A549 (cell line): ENCODE data around the gene PLCL1.

Experiments
- BHLHE40 ChIP-seq: IDR thresholded peaks from 2 replicates; pipeline ENCODE4 v1.6.1; 2012; ENCODE audit warnings: low read depth, low read length, inconsistent platforms
- CBX8 ChIP-seq: fragments of 200-600 bp; sonication (generic); IDR thresholded peaks from 2 replicates; pipeline ENCODE4 v1.6.1; 2016
- CEBPB ChIP-seq, 2 experiments: fragments of >200 bp in 1 of 2; sonication (Bioruptor Twin) in 1 of 2; formaldehyde crosslinking in 1 of 2; IDR thresholded peaks; 2 replicates each; pipeline ENCODE4 v1.6.1; 2012 to 2016
- CTCF ChIP-seq: fragments of >200 bp; sonication (Bioruptor Twin); formaldehyde crosslinking; IDR thresholded peaks from 3 replicates; pipeline ENCODE4 v1.5.1; 2016
- HEYL ChIP-seq: fragments of 250-450 bp; sonication (Bioruptor Pico); IDR thresholded peaks from 2 replicates; pipeline ENCODE4 v1.8.0; 2021; ENCODE audit warnings: mild to moderate bottlenecking, moderate library complexity
- NR3C1 ChIP-seq: fragments of >200 bp; sonication (Bioruptor Twin); formaldehyde crosslinking; IDR thresholded peaks from 3 replicates; pipeline ENCODE4 v1.6.1; 2017
- POLR2A ChIP-seq: IDR thresholded peaks from 2 replicates; pipeline ENCODE4 v1.6.1; 2012; ENCODE audit warnings: mild to moderate bottlenecking, low read length
- RAD21 ChIP-seq, 2 experiments: fragments of >200 bp in 1 of 2; sonication (Bioruptor Twin) in 1 of 2; formaldehyde crosslinking in 1 of 2; IDR thresholded peaks in 1 of 2; conservative IDR thresholded peaks in 1 of 2; 2 replicates in 1 of 2; 3 replicates in 1 of 2; pipeline ENCODE4 v1.6.1; 2012 to 2018; ENCODE audit warnings: inconsistent platforms in 1 of 2
- RCOR1 ChIP-seq: fragments of 150-350 bp; IDR thresholded peaks from 2 replicates; pipeline ENCODE4 v1.6.1; 2014; ENCODE audit warnings: antibody characterized with exemption, low read length, low read depth
- REST ChIP-seq: fragments of 200-600 bp; sonication (generic); IDR thresholded peaks from 2 replicates; pipeline ENCODE4 v1.6.1; 2016; ENCODE audit warnings: antibody characterized with exemption, mild to moderate bottlenecking, moderate library complexity
- USF2 ChIP-seq: fragments of 450-650 bp; IDR thresholded peaks from 2 replicates; pipeline ENCODE4 v1.6.1; 2014; ENCODE audit warnings: antibody characterized with exemption

- TF ChIP-seq CTCF (no peak), BHLHE40 (no peak), POLR2A (no peak), NR3C1 (no peak), HEYL (no peak), RAD21 (conservative IDR thresholded peaks at IDR 0.05 in 1 of 2, IDR thresholded peaks at IDR 0.05 in 1 of 2) (no peak), CBX8 (no peak), USF2 (no peak), CEBPB (IDR thresholded peaks at IDR 0.05) (no peak), REST (no peak), RCOR1 (no peak)
These were observed 161.4 kb downstream of the PLCL1 start for GRCh38 chr2:197965756-197966155.
